Mononuclear cell (primary cell): ENCODE measurements around the gene IGF1R. TPM values are rescaled to one million over a fixed set of nuclear protein-coding genes. Genes with fewer than 3 reads are reported as not detected.

Experiments
- H3K27me3 ChIP-seq: 2 replicates; pipeline ENCODE4 v1.6.0; 2011; ENCODE audit warnings: low read length, control low read depth; ENCODE audit not compliant: insufficient read depth
- H3K4me1 ChIP-seq: 2 replicates; pipeline ENCODE4 v1.5.1; 2011; ENCODE audit warnings: mild to moderate bottlenecking, low read length, control low read depth; ENCODE audit not compliant: insufficient read depth
- H3K4me3 ChIP-seq: 2 replicates; pipeline ENCODE4 v1.5.1; 2011; ENCODE audit warnings: mild to moderate bottlenecking, low read length, moderate library complexity
- H3K9me3 ChIP-seq: 2 replicates; pipeline ENCODE4 v1.5.1; 2011; ENCODE audit warnings: low read depth, mild to moderate bottlenecking, control low read depth, low read length
- total RNA-seq: library from RNA; depleted of rRNA; stranded (reverse); fragments of >200 nt; gene quantifications from one replicate; pipeline ENCODE4 v1.2.3, GENCODE V29; 2012

The IGF1R gene
- total RNA-seq, 1 donor, result 23.5 TPM

GRCh38 chr15:98901434-98902072 is 253.2 kb downstream of the IGF1R start:
- no peaks in the 10 kb centered on the region for H3K9me3 ChIP-seq
- no peak overlapping the region for H3K4me3 ChIP-seq
- H3K4me1 ChIP-seq, result peaks cover 22% of the 10 kb centered on the region
- H3K27me3 ChIP-seq, result no peaks in the 10 kb centered on the region

DNA sequence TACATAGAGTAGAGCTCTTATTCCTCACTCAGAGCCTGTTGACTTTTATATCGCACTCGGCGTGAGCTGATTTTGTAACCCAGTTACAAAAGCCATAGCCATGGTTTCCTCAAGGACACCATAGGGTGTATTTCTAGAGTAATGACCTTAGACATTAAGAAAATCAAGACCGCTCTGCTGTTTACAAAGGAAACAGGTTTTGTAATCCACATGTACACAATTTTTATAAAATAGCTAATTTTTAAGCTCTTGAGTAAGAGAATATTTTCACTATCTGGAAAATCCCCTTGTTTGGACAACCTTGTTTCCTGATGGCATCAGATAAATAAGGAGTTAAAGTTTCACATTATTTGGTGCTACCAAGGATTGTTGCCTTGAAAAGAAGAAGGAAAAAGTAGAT is 254.6 kb downstream of the IGF1R start:
- no peaks in the 10 kb centered on the region for H3K9me3 ChIP-seq

GRCh38 chr15:98903377-98904018 is 255.2 kb downstream of the IGF1R start:
- Histone ChIP-seq H3K4me1 (peaks cover 22% of the 10 kb centered on the region), H3K27me3 (no peaks in the 10 kb centered on the region), H3K9me3 (no peaks in the 10 kb centered on the region), H3K4me3 (no peak overlapping the region)

More for the DNA sequence above, 254.6 kb downstream of the IGF1R start:
- no peaks in the 10 kb centered on the region for H3K27me3 ChIP-seq
- H3K4me3 ChIP-seq, result no peak overlapping the region
- H3K4me1 ChIP-seq, result peaks cover 22% of the 10 kb centered on the region

DNA sequence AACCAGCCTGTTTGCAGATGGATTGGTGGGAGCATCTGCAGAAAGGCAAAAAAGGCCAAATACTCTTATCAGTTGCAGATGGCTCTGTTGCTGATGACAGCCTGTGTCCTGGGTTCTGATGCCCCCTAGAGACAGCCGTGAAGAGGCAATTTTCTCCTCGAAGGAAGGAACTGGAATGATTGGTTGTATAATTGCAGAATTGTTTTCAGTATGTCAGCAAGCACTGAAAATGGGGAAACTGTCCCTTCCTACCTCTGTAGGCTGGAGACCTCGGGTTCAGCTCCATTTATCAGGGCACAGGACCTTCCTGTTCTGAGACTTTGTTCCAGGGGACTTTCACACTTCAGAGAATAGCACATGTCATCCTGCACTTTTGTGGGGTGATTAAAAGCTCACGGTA is 256.2 kb downstream of the IGF1R start:
- H3K4me3 ChIP-seq, result no peak overlapping the region
- H3K9me3 ChIP-seq, result no peaks in the 10 kb centered on the region
- no peaks in the 10 kb centered on the region for H3K27me3 ChIP-seq
- peaks cover 16% of the 10 kb centered on the region for H3K4me1 ChIP-seq

- H3K27me3 ChIP-seq, result no peaks in the 10 kb centered on the region
- H3K9me3 ChIP-seq, result no peaks in the 10 kb centered on the region
- H3K4me3 ChIP-seq, result no peak overlapping the region
- peaks cover 7% of the 10 kb centered on the region for H3K4me1 ChIP-seq
Observed at GRCh38 chr15:98905963-98906711, 257.8 kb downstream of the IGF1R start.

- Histone ChIP-seq H3K4me1 (peaks cover 7% of the 10 kb centered on the region), H3K9me3 (no peaks in the 10 kb centered on the region), H3K4me3 (no peak overlapping the region), H3K27me3 (no peaks in the 10 kb centered on the region)
Observed at GRCh38 chr15:98906712-98907083, 258.4 kb downstream of the IGF1R start.

DNA sequence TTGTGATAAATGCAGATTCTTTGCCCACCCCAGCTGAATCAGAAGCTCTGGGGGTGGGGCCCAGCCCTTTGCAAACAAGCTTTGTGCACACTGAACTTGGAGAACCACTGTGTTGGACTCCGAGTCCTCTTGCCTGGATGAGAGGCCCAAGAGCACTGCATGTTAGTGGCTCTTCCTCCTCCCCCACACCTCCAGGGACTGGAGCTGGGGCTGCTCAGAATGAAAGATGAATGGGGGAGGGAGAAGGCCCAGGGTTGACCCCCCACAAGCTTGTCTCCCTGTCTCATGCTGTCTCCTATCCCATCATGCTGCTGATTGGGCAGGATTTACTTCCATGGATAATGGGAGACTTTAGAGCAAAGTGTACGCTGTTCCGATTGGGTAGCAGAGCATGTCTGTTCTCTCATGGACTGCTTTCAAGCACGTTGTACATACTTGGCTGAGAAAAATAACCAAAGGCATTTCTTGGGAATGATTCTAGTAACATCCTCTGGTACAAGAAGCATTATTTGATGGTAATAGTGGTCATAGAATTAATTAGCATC is 259.7 kb downstream of the IGF1R start:
- Histone ChIP-seq H3K4me3 (no peak overlapping the region), H3K27me3 (no peaks in the 10 kb centered on the region), H3K9me3 (no peaks in the 10 kb centered on the region), H3K4me1 (peaks cover 7% of the 10 kb centered on the region)

GRCh38 chr15:98909968-98910885 is 261.9 kb downstream of the IGF1R start:
- H3K9me3 ChIP-seq, result no peaks in the 10 kb centered on the region
- H3K4me3 ChIP-seq, result no peak overlapping the region
- no peaks in the 10 kb centered on the region for H3K27me3 ChIP-seq

DNA sequence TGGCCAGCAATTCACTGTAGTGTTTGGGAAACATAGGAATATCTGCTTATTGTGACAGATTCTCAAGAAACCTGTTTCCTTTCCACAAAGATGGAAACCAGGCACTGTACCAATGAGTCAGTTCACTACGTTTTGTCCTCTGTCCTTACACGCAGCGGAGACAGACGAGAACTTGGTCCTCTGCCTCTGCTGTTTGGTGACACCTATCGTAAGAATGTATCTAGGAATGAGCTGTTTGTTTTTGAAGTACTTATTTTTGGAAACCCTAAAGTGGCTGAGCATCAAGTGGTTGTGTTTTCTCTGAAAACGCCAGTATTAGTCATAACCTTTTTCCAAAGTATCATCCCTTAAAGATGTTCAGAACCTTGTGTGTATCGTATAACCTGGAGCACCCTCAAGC is 266.3 kb downstream of the IGF1R start:
- H3K4me1 ChIP-seq, result peaks cover 6% of the 10 kb centered on the region

More at GRCh38 chr15:98909968-98910885, 261.9 kb downstream of the IGF1R start:
- H3K4me1 ChIP-seq, result peaks cover 4% of the 10 kb centered on the region

DNA sequence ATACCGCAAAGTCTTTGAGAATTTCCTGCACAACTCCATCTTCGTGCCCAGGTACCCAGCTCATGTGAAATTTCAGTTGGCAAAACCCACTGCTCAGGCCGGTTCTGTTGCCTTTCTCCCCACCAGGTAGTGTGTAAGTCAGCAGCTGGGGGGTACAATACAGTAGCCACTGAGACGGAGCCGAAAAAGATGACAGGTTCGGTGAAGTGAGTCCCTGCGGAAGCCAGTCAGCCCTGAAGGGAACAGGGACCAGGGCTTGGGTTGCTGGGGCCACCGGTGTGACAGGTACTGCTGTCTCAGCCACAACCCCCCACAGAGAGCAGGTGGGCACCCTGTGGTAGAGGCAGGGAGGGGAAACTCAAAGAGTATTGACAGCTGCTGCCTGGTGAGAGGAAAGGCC is 268.5 kb downstream of the IGF1R start:
- no peak overlapping the region for H3K4me3 ChIP-seq
- H3K27me3 ChIP-seq, result no peaks in the 10 kb centered on the region
- H3K9me3 ChIP-seq, result no peaks in the 10 kb centered on the region
- peaks cover 6% of the 10 kb centered on the region for H3K4me1 ChIP-seq

More for the DNA sequence above, 266.3 kb downstream of the IGF1R start:
- Histone ChIP-seq H3K27me3 (no peaks in the 10 kb centered on the region), H3K4me3 (no peak overlapping the region), H3K9me3 (no peaks in the 10 kb centered on the region)

DNA sequence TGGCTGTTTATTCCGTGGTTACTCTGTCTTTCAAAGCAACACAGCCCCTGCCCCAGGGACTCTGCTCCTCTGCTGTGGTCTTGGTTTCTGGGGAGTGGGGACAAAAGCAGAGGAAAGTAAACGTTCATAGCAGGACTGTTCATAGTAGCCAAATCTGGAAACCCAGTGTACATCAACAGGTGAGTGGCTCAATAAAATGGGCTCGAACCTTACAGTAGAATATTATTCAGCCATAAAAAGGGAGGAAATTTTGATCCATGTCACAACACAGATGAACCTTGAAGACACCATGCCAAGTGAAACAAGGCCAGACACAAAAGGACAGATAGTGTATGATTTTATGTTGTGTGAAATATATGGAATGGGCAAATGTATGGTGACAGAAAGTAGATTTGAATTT is 269.1 kb downstream of the IGF1R start:
- Histone ChIP-seq H3K9me3 (no peaks in the 10 kb centered on the region), H3K27me3 (no peaks in the 10 kb centered on the region), H3K4me1 (peaks cover 6% of the 10 kb centered on the region), H3K4me3 (no peak overlapping the region)

DNA sequence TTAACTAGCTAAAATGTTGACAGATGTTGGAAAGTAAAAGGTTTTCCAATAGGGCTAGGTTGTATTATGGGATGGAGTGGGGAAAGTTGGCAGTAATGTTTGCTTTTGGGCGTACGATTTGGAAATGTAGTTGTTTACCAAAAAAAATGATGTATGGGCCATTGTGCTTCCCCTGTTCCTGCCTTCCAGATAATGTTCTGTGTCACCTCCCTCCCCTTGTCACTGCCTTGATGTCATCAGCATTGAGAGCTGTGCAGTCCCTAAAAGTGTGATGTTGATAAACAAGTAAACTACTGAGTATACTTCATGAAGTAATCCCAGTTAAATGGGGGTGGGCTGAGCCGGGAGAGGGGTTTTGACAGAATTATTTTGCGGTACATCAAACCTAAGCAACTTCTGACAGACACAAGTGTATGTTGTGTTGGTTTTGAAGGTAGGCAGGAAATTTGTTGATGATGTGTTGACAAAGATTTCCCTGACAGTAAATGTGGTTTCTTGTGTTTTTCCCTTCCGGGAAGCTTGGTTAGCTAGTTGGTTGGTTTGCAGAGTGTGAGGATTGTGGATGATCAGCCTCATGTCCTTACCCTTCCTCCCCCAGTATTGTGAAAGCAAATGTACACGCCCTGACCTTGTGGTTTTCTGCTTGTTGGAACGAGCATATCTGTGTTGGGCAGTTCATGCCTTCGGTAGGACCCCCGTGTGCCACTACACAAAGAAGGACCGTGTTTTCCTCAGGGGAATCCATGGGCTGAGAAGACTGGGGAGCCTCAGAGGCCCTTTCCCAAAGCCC is 271.9 kb downstream of the IGF1R start:
- Histone ChIP-seq H3K9me3 (no peaks in the 10 kb centered on the region), H3K4me3 (no peak overlapping the region), H3K4me1 (peaks cover 2% of the 10 kb centered on the region), H3K27me3 (no peaks in the 10 kb centered on the region)

- no peak overlapping the region for H3K4me3 ChIP-seq
- H3K4me1 ChIP-seq, result no peaks in the 10 kb centered on the region
- no peaks in the 10 kb centered on the region for H3K27me3 ChIP-seq
- H3K9me3 ChIP-seq, result no peaks in the 10 kb centered on the region
Observed at GRCh38 chr15:98923171-98923570, 274.8 kb downstream of the IGF1R start.

DNA sequence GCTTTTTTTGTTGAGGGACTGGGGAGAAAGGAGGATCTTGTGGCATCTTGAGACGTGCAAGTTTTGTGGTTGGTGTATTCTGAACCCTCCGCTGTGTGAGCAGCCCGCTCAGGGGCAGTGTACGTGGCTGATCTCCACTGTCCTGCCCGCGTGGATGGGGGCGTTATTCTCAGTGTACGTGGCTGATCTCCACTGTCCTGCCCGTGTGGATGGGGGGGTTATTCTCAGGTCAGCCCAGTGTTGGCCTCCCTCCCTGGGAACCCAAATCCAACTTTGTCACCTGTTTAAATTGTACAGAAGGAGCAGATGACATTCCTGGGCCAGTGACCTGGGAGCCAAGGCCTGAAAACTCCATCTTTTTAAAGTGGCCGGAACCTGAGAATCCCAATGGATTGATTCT is 275.2 kb downstream of the IGF1R start:
- Histone ChIP-seq H3K9me3 (no peaks in the 10 kb centered on the region), H3K27me3 (no peaks in the 10 kb centered on the region), H3K4me3 (no peak overlapping the region), H3K4me1 (no peaks in the 10 kb centered on the region)
